HL-60 (cell line): ENCODE measurements around the gene NINJ1.

ENCODE experiments used
- DNase-seq, 2 experiments: peaks; one replicate each; pipeline ENCODE4 v3.0.0-alpha.2; 2010 to 2020; ENCODE audit warnings: low read depth in 1 of 2, low spot score in 1 of 2
- H3K27ac ChIP-seq: fragments of 250-450 bp; sonication (Bioruptor Pico); replicated peaks from 2 replicates; pipeline ENCODE4 v1.5.1; 2020; ENCODE audit warnings: mild to moderate bottlenecking, moderate library complexity
- H3K27me3 ChIP-seq: fragments of 250-450 bp; sonication (Bioruptor Pico); 2 replicates; pipeline ENCODE4 v1.5.1; 2021; ENCODE audit warnings: mild to moderate bottlenecking, moderate library complexity; ENCODE audit not compliant: insufficient read depth, poor library complexity, severe bottlenecking
- H3K4me3 ChIP-seq: replicated peaks from 2 replicates; pipeline ENCODE4 v1.5.1; 2011; ENCODE audit warnings: mild to moderate bottlenecking, control low read depth, low read length; ENCODE audit not compliant: insufficient read depth
- CTCF ChIP-seq: IDR thresholded peaks from one replicate; pipeline ENCODE4 v1.5.1; 2011; ENCODE audit warnings: low read length, control low read depth, inconsistent platforms; ENCODE audit not compliant: insufficient read depth
- GABPA ChIP-seq: IDR thresholded peaks from 2 replicates; pipeline ENCODE4 v1.6.1; 2012; ENCODE audit warnings: low read depth
- POLR2AphosphoS5 ChIP-seq: IDR thresholded peaks from 2 replicates; pipeline ENCODE4 v1.6.1; 2012; ENCODE audit warnings: low read depth
- REST ChIP-seq: IDR thresholded peaks from 2 replicates; pipeline ENCODE4 v1.6.1; 2012; ENCODE audit warnings: low read depth; ENCODE audit not compliant: insufficient replicate concordance
- SPI1 ChIP-seq: IDR thresholded peaks from 2 replicates; pipeline ENCODE4 v1.6.1; 2012; ENCODE audit warnings: low read depth, mild to moderate bottlenecking, borderline replicate concordance

NINJ1 gene

GRCh38 chr9:93127395-93127911 lies 6.6 kb downstream of the NINJ1 start:
- peak overlapping the region; percentile 67 for H3K27ac ChIP-seq
- peak; percentile 20; the same call in 1 of the 2 replicates for TF ChIP-seq SPI1
- TF ChIP-seq REST, result no peak
- TF ChIP-seq GABPA, result no peak
- TF ChIP-seq CTCF, result no peak
- no peak overlapping the region for H3K4me3 ChIP-seq
- no peaks in the 10 kb centered on the region for H3K27me3 ChIP-seq
- DNase-seq, result no peak

GRCh38 chr9:93126825-93127368 lies 7.2 kb downstream of the NINJ1 start:
- DNase-seq, result no peak
- Histone ChIP-seq H3K27me3 (no peaks in the 10 kb centered on the region), H3K4me3 (no peak overlapping the region), H3K27ac (peak overlapping the region; percentile 67)
- peak; percentile 20; the same call in 1 of the 2 replicates for TF ChIP-seq SPI1
- no peak for TF ChIP-seq POLR2AphosphoS5

GRCh38 chr9:93126151-93126781 lies 7.8 kb downstream of the NINJ1 start:
- no peak for DNase-seq
- Histone ChIP-seq H3K4me3 (no peak overlapping the region), H3K27me3 (no peaks in the 10 kb centered on the region), H3K27ac (no peak overlapping the region)
- no peak for TF ChIP-seq CTCF
- no peak for TF ChIP-seq REST
- no peak for TF ChIP-seq POLR2AphosphoS5
- TF ChIP-seq SPI1, result no peak
- TF ChIP-seq GABPA, result no peak

- Histone ChIP-seq H3K27ac (no peak overlapping the region), H3K27me3 (no peaks in the 10 kb centered on the region), H3K4me3 (no peak overlapping the region)
- DNase-seq, result no peak
- TF ChIP-seq GABPA (no peak), CTCF (no peak), POLR2AphosphoS5 (no peak), SPI1 (no peak), REST (no peak)
These were observed 8.6 kb downstream of the NINJ1 start for GRCh38 chr9:93125331-93125894.
